Measurements from ENCODE around the gene ENDOU. TPM values are rescaled to one million over a fixed set of nuclear protein-coding genes. Genes with fewer than 3 reads are reported as not detected.

The ENDOU gene
- under 1 TPM in 1 of 2 experiments, not detected in 1; 0.30 TPM for total RNA-seq

GRCh38 chr12:47725091-47725772 is at the start of gene ENDOU:
ENDOU (minus strand) TSS chr12:47725490; CDS start chr12:47725413, 77 bp downstream.
- no peaks in the 10 kb centered on the region for H3K9me3 Mint-ChIP-seq
- no peak for ATAC-seq (ENCODE audit: low read depth)
- H3K27me3 Mint-ChIP-seq, result no peaks in the 10 kb centered on the region
- DNase-seq, result no peak
- H3K4me3 Mint-ChIP-seq, result no peak within 1 kb of the TSS
- POLR2A ChIA-PET, result interaction anchor here (0.9 to 1.1 kb wide), 3 partner anchors 11 to 47 kb away, joined by 3 read pairs; no protein-coding TSS in a partner anchor
- H3K36me3 Mint-ChIP-seq, result peaks cover 20% of the 10 kb centered on the region
- H3K27ac Mint-ChIP-seq, result peak within 1 kb of the TSS; percentile 9
- H3K4me1 Mint-ChIP-seq, result peaks cover 57% of the 10 kb centered on the region

- POLR2A ChIA-PET, result interaction anchor here (3.6 kb wide), 1 partner anchor 59 kb away, joined by 18 read pairs; no protein-coding TSS in a partner anchor
- no peak for ATAC-seq (ENCODE audit: low read depth)
- H3K4me1 Mint-ChIP-seq, result peaks cover 39% of the 10 kb centered on the region
Measured at GRCh38 chr12:47774663-47775062, 49.4 kb upstream of the ENDOU start.

GRCh38 chr12:47773858-47774580 is 48.7 kb upstream of the ENDOU start:
- no peak for ATAC-seq (ENCODE audit: low read depth)

More at GRCh38 chr12:47774663-47775062, 49.4 kb upstream of the ENDOU start:
- Mint-ChIP-seq H3K27ac (no peak overlapping the region), H3K9me3 (no peaks in the 10 kb centered on the region), H3K4me3 (peak overlapping the region; percentile 94), H3K36me3 (no peaks in the 10 kb centered on the region), H3K27me3 (peaks cover 7% of the 10 kb centered on the region)
- DNase-seq, result no peak

GRCh38 chr12:47773062-47773857 is 48.0 kb upstream of the ENDOU start, which contains the start of gene SLC48A1:
SLC48A1 (plus strand) TSS chr12:47773238; CDS start chr12:47773305, 67 bp downstream.
- H3K27ac Mint-ChIP-seq, result peak within 1 kb of the TSS; percentile 77
- POLR2A ChIA-PET, result interaction anchor here (0.6 to 2.0 kb wide), 5 partner anchors 8 to 47 kb away, joined by 3 to 7 read pairs (median 3); no protein-coding TSS in a partner anchor
- H3K27me3 Mint-ChIP-seq, result peaks cover 7% of the 10 kb centered on the region
- no peaks in the 10 kb centered on the region for H3K36me3 Mint-ChIP-seq
- peak; percentile 86 for DNase-seq
- ATAC-seq (ENCODE audit: low read depth), result peak; percentile 80
- no peaks in the 10 kb centered on the region for H3K9me3 Mint-ChIP-seq
- peak within 1 kb of the TSS; percentile 94 for H3K4me3 Mint-ChIP-seq
- peaks cover 32% of the 10 kb centered on the region for H3K4me1 Mint-ChIP-seq

More at GRCh38 chr12:47773858-47774580, 48.7 kb upstream of the ENDOU start:
- no peak for DNase-seq
- Mint-ChIP-seq H3K27ac (peak overlapping the region; percentile 77), H3K4me3 (peak overlapping the region; percentile 94), H3K27me3 (peaks cover 7% of the 10 kb centered on the region), H3K36me3 (no peaks in the 10 kb centered on the region), H3K4me1 (peaks cover 35% of the 10 kb centered on the region), H3K9me3 (no peaks in the 10 kb centered on the region)
- POLR2A ChIA-PET, result interaction anchor here (0.8 to 3.6 kb wide), 2 partner anchors 9 to 59 kb away, joined by 3 to 18 read pairs; no protein-coding TSS in a partner anchor

- POLR2A ChIA-PET, result interaction anchor here (0.6 to 2.0 kb wide), 4 partner anchors 29 to 47 kb away, joined by 3 to 7 read pairs (median 4); no protein-coding TSS in a partner anchor
- peaks cover 7% of the 10 kb centered on the region for H3K27me3 Mint-ChIP-seq
- peak overlapping the region; percentile 81 for H3K4me3 Mint-ChIP-seq
- H3K36me3 Mint-ChIP-seq, result no peaks in the 10 kb centered on the region
- DNase-seq (no peak), ATAC-seq (ENCODE audit: low read depth) (no peak)
- H3K27ac Mint-ChIP-seq, result peak overlapping the region; percentile 72
- H3K9me3 Mint-ChIP-seq, result no peaks in the 10 kb centered on the region
- H3K4me1 Mint-ChIP-seq, result peaks cover 29% of the 10 kb centered on the region
Measured at GRCh38 chr12:47772738-47773061, 47.4 kb upstream of the ENDOU start.

GRCh38 chr12:47772094-47772660 is 46.9 kb upstream of the ENDOU start:
- peaks cover 29% of the 10 kb centered on the region for H3K4me1 Mint-ChIP-seq
- H3K9me3 Mint-ChIP-seq, result no peaks in the 10 kb centered on the region
- peak overlapping the region; percentile 81 for H3K4me3 Mint-ChIP-seq
- H3K27ac Mint-ChIP-seq, result peak overlapping the region; percentile 72
- DNase-seq, result no peak
- H3K36me3 Mint-ChIP-seq, result no peaks in the 10 kb centered on the region
- H3K27me3 Mint-ChIP-seq, result peaks cover 11% of the 10 kb centered on the region
- no peak for ATAC-seq (ENCODE audit: low read depth)
- POLR2A ChIA-PET, result interaction anchor here (0.6 to 2.0 kb wide), 3 partner anchors 31 to 46 kb away, joined by 3 to 7 read pairs (median 4); no protein-coding TSS in a partner anchor

GRCh38 chr12:47771304-47771703 is 46.0 kb upstream of the ENDOU start:
- POLR2A ChIA-PET, result no interaction called here

GRCh38 chr12:47770086-47770726 is 44.9 kb upstream of the ENDOU start:
- peaks cover 36% of the 10 kb centered on the region for H3K4me1 Mint-ChIP-seq
- DNase-seq (no peak), ATAC-seq (ENCODE audit: low read depth) (no peak)
- H3K9me3 Mint-ChIP-seq, result no peaks in the 10 kb centered on the region
- no peak overlapping the region for H3K27ac Mint-ChIP-seq
- H3K27me3 Mint-ChIP-seq, result peaks cover 11% of the 10 kb centered on the region
- H3K4me3 Mint-ChIP-seq, result no peak overlapping the region
- H3K36me3 Mint-ChIP-seq, result no peaks in the 10 kb centered on the region
- POLR2A ChIA-PET, result no interaction called here

More at GRCh38 chr12:47771304-47771703, 46.0 kb upstream of the ENDOU start:
- H3K4me1 Mint-ChIP-seq, result peaks cover 30% of the 10 kb centered on the region
- no peak overlapping the region for H3K27ac Mint-ChIP-seq
- peaks cover 11% of the 10 kb centered on the region for H3K27me3 Mint-ChIP-seq
- no peak for DNase-seq
- no peak overlapping the region for H3K4me3 Mint-ChIP-seq
- no peak for ATAC-seq (ENCODE audit: low read depth)
- H3K36me3 Mint-ChIP-seq, result no peaks in the 10 kb centered on the region
- no peaks in the 10 kb centered on the region for H3K9me3 Mint-ChIP-seq

GRCh38 chr12:47769234-47770085 is 44.2 kb upstream of the ENDOU start:
- no peak overlapping the region for H3K27ac Mint-ChIP-seq
- POLR2A ChIA-PET, result no interaction called here
- no peak for ATAC-seq (ENCODE audit: low read depth)
- H3K4me3 Mint-ChIP-seq, result no peak overlapping the region
- H3K4me1 Mint-ChIP-seq, result peaks cover 29% of the 10 kb centered on the region
- no peak for DNase-seq
- H3K27me3 Mint-ChIP-seq, result peaks cover 12% of the 10 kb centered on the region
- H3K36me3 Mint-ChIP-seq, result no peaks in the 10 kb centered on the region
- H3K9me3 Mint-ChIP-seq, result no peaks in the 10 kb centered on the region

GRCh38 chr12:47768323-47768811 is 43.1 kb upstream of the ENDOU start:
- H3K36me3 Mint-ChIP-seq, result no peaks in the 10 kb centered on the region
- no peak overlapping the region for H3K27ac Mint-ChIP-seq
- H3K4me1 Mint-ChIP-seq, result peaks cover 28% of the 10 kb centered on the region
- no peaks in the 10 kb centered on the region for H3K9me3 Mint-ChIP-seq
- ATAC-seq (ENCODE audit: low read depth) (no peak), DNase-seq (no peak)
- H3K27me3 Mint-ChIP-seq, result peaks cover 14% of the 10 kb centered on the region
- no peak overlapping the region for H3K4me3 Mint-ChIP-seq
- POLR2A ChIA-PET, result interaction anchor here (2.3 to 3.4 kb wide), 3 partner anchors 25 to 67 kb away, joined by 7 to 37 read pairs (median 13); no protein-coding TSS in a partner anchor

- no peaks in the 10 kb centered on the region for H3K9me3 Mint-ChIP-seq
- peaks cover 10% of the 10 kb centered on the region for H3K27me3 Mint-ChIP-seq
- DNase-seq, result peak; percentile 78
- H3K4me1 Mint-ChIP-seq, result peaks cover 27% of the 10 kb centered on the region
- POLR2A ChIA-PET, result interaction anchor here (0.7 to 3.4 kb wide), 13 partner anchors 9 to 430 kb away, joined by 3 to 37 read pairs (median 4); no protein-coding TSS in a partner anchor
- peak; percentile 71 for ATAC-seq (ENCODE audit: low read depth)
- no peak overlapping the region for H3K27ac Mint-ChIP-seq
- H3K4me3 Mint-ChIP-seq, result peak overlapping the region; percentile 65
- no peaks in the 10 kb centered on the region for H3K36me3 Mint-ChIP-seq
Measured at GRCh38 chr12:47767216-47767724, 42.0 kb upstream of the ENDOU start.
